Amniotic stem cell (primary cell): ENCODE measurements around the gene VAT1L.

Experiments
- DNase-seq: peaks from one replicate; lab custom pipeline; 2025; lab: John Stamatoyannopoulos, UW

VAT1L gene

GRCh38 chr16:77782694-77783093 is 5.7 kb upstream of the VAT1L start:
- DNase-seq, result no peak

- no peak for DNase-seq
Observed at GRCh38 chr16:77784441-77785372, 3.7 kb upstream of the VAT1L start.

- no peak for DNase-seq
Observed at GRCh38 chr16:77785373-77785764, 3.0 kb upstream of the VAT1L start.

GRCh38 chr16:77786186-77786847 is 2.0 kb upstream of the VAT1L start:
- no peak for DNase-seq

GRCh38 chr16:77787452-77787851 is 912 bp upstream of the VAT1L start:
- no peak for DNase-seq

- no peak for DNase-seq
Observed at GRCh38 chr16:77789085-77790008, 983 bp downstream of the VAT1L start.

GRCh38 chr16:77790009-77790372 is 1.6 kb downstream of the VAT1L start:
- no peak for DNase-seq

- DNase-seq, result no peak
Observed at GRCh38 chr16:77790912-77791311, 2.5 kb downstream of the VAT1L start.

- no peak for DNase-seq
Observed at GRCh38 chr16:77793417-77793816, 5.1 kb downstream of the VAT1L start.

- DNase-seq, result no peak
Observed at GRCh38 chr16:77794586-77794985, 6.2 kb downstream of the VAT1L start.

- DNase-seq, result no peak
Observed at GRCh38 chr16:77801817-77802216, 13.5 kb downstream of the VAT1L start.

GRCh38 chr16:77805398-77805797 is 17.0 kb downstream of the VAT1L start:
- no peak for DNase-seq

GRCh38 chr16:77807021-77807420 is 18.7 kb downstream of the VAT1L start:
- no peak for DNase-seq

- no peak for DNase-seq
Observed at GRCh38 chr16:77812856-77813500, 24.6 kb downstream of the VAT1L start.

GRCh38 chr16:77816293-77816692 is 27.9 kb downstream of the VAT1L start:
- no peak for DNase-seq

GRCh38 chr16:77820340-77820739 is 32.0 kb downstream of the VAT1L start:
- DNase-seq, result no peak

GRCh38 chr16:77822661-77823060 is 34.3 kb downstream of the VAT1L start:
- DNase-seq, result no peak

- no peak for DNase-seq
Observed at GRCh38 chr16:77823067-77823466, 34.7 kb downstream of the VAT1L start.

GRCh38 chr16:77825196-77825595 is 36.8 kb downstream of the VAT1L start:
- no peak for DNase-seq

GRCh38 chr16:77827032-77827431 is 38.7 kb downstream of the VAT1L start:
- no peak for DNase-seq

- DNase-seq, result no peak
Observed at GRCh38 chr16:77833921-77834634, 45.7 kb downstream of the VAT1L start.
